ENCODE results near the gene CDPF1. TPM values are rescaled to one million over a fixed set of nuclear protein-coding genes. Genes with fewer than 3 reads are reported as not detected.

CDPF1 gene
- total and polyA plus RNA-seq, 2 of the 4 experiments (the other 2 are of a cell fraction) = 11.5 to 14.5 TPM

DNA sequence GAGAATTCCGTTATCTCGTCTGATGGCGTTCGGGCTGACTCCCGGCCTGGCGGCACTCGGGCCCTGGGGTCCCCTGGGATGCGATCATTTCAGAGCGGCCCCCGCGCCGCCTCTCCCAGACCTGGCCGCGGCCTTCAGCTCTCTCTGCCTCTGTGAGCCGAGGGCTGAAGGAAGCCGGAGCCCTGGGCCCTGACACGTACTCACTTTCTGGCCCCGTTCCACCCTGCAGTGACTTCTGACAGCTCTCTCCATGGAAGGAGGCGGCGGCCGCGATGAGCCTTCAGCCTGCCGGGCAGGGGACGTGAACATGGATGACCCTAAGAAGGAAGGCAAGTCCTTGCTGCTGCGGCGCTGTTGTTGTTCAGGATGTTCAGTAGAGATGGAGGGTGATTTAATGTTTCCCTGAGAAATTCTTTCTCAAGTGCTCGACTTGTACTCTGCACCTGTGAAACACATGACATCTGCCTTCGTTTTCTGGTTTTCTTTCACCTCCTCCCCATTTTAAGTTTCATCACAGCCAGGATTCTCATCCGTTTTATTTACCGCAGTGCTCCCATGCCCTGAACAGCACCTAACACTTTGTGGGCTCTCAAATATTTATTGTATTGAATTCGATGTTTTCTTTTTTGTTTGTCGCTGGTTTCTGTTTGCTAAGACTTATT, 47.2 kb upstream of the CDPF1 start:
- in situ Hi-C loops (cut with MboI; ENCODE audit: low sequenced_read_pairs) (loop anchor here (5.0 kb wide), 1 partner anchor 175 kb away; no protein-coding TSS in a partner anchor), intact Hi-C loops (cut with micrococcal nuclease) (loop anchor here (5.0 kb wide), 1 partner anchor 175 kb away; no protein-coding TSS in a partner anchor), dilution Hi-C loops (cut with HindIII; ENCODE audit: low sequenced_read_pairs, unreplicated experiment) (no loop called here)
- H2BK15ac ChIP-seq (ENCODE audit: low read depth, low read length) = no peak overlapping the region
- H3K4me3 ChIP-seq (ENCODE audit: insufficient read depth, low read depth, low read length) = peak overlapping the region; percentile 45
- H2BK120ac ChIP-seq (ENCODE audit: low read depth, low read length) = no peak overlapping the region
- H3K9me3 ChIP-seq (ENCODE audit: control insufficient read depth, insufficient read depth, low read length) = no peaks in the 10 kb centered on the region
- peak overlapping the region; percentile 82 for H3K56ac ChIP-seq (ENCODE audit: extremely low read depth, insufficient read depth, low read length)
- H3K23ac ChIP-seq (ENCODE audit: low read depth, low read length) = peak overlapping the region; percentile 59
- peaks cover 11% of the 10 kb centered on the region for H3K4me1 ChIP-seq (ENCODE audit: control insufficient read depth, insufficient read depth, low read length)
- peaks cover 13% of the 10 kb centered on the region; the same call in 1 of the 2 replicates for H3K36me3 ChIP-seq (ENCODE audit: control insufficient read depth, insufficient read depth, low read length)
- TF ChIP-seq CEBPB (IDR thresholded peaks at IDR 0.05; ENCODE audit: low read depth, low read length) (no peak), MXI1 (IDR thresholded peaks at IDR 0.05; ENCODE audit: borderline replicate concordance, low read depth, low read length) (peak; percentile 51; the same call in 1 of the 2 replicates), CHD1 (IDR thresholded peaks at IDR 0.05; ENCODE audit: low read depth, low read length) (no peak)
- H2AK9ac ChIP-seq (replicated peaks; ENCODE audit: low read depth, low read length, poor library complexity) = peak overlapping the region; percentile 90
- no peak overlapping the region for H4K5ac ChIP-seq (ENCODE audit: low read depth, low read length)
- H4K8ac ChIP-seq (ENCODE audit: low read depth in 2 of 2, low read length in 2 of 2) = peak overlapping the region in 1 of 2 experiments; percentile 0; a peak in 1 of 4 replicates
- H3K9ac ChIP-seq (ENCODE audit: low read depth, low read length) = peak overlapping the region; percentile 84; the same call in 1 of the 2 replicates
- peak overlapping the region; percentile 17 for H2BK5ac ChIP-seq (ENCODE audit: low read depth, low read length, poor library complexity, severe bottlenecking)
- peak overlapping the region; percentile 80 for H3K4ac ChIP-seq (ENCODE audit: low read depth, low read length)
- peaks cover 29% of the 10 kb centered on the region for H3K9me1 ChIP-seq (ENCODE audit: insufficient read depth, low read length)
- BruUV-seq (replicated peaks) = TSS peak; percentile 29
- peak overlapping the region; percentile 94 for H2AFZ ChIP-seq (replicated peaks; ENCODE audit: low read length, poor library complexity)
- DNase-seq = peak; percentile 35
- H2AK5ac ChIP-seq (ENCODE audit: low read depth, low read length) = peak overlapping the region; percentile 61; the same call in 1 of the 2 replicates
- H2BK20ac ChIP-seq (ENCODE audit: low read depth, low read length) = no peak overlapping the region
- H3K27me3 ChIP-seq (ENCODE audit: control insufficient read depth, insufficient read depth, low read length) = no peaks in the 10 kb centered on the region
- POLR2A ChIA-PET (ENCODE audit: unreplicated experiment) = no interaction called here
- H3K18ac ChIP-seq (ENCODE audit: low read depth, low read length) = no peak overlapping the region
- H3K4me2 ChIP-seq (ENCODE audit: low read depth, low read length) = peak overlapping the region; percentile 96
- H4K91ac ChIP-seq (ENCODE audit: insufficient read depth, low read depth, low read length) = peak overlapping the region; percentile 39
- 1% methylated on average over 18 of the region's 32 CpGs; no CpG with 5 or more reads in 1 of the 2 experiments for WGBS, 2 experiments (ENCODE audit: extremely low coverage in 2 of 2, insufficient read length in 1 of 2)
- 0 out of 2 replicates have a peak overlapping the region, but pooled peaks have one; percentile 58 for H3K14ac ChIP-seq (replicated peaks; ENCODE audit: low read depth, low read length)
- ATAC-seq (ENCODE audit: low read depth) = peak; percentile 27
- no peaks in the 10 kb centered on the region for H4K20me1 ChIP-seq (ENCODE audit: insufficient read depth, low read length)
- peaks cover 12 to 51% of the 10 kb centered on the region in 2 experiments; a peak in 3 of 4 replicates for H3K79me1 ChIP-seq (ENCODE audit: low read depth in 1 of 2, low read length in 2 of 2)
- CTCF ChIA-PET = interaction anchor here (0.5 kb wide), 1 partner anchor 67 kb away, joined by 4 read pairs; no protein-coding TSS in a partner anchor
- H3K27ac ChIP-seq (ENCODE audit: insufficient read depth, low read length) = peak overlapping the region; percentile 65; the same call in 1 of the 2 replicates
